Amniotic stem cell (primary cell): ENCODE results near the gene FBXL14.
A peak's percentile ranks its signal among the peaks of the same experiment; 100 is the strongest.

Experiments
- DNase-seq: peaks from one replicate; lab custom pipeline; 2025; lab: John Stamatoyannopoulos, UW

Gene FBXL14

GRCh38 chr12:1533602-1534304 is 60.6 kb downstream of the FBXL14 start:
- no peak for DNase-seq

- DNase-seq: no peak
Observed at GRCh38 chr12:1533205-1533601, 61.2 kb downstream of the FBXL14 start.

- DNase-seq: no peak
Observed at GRCh38 chr12:1532375-1533165, 61.8 kb downstream of the FBXL14 start.

- DNase-seq: no peak
Observed at GRCh38 chr12:1531654-1532374, 62.6 kb downstream of the FBXL14 start.

- DNase-seq: no peak
Observed at GRCh38 chr12:1531153-1531653, 63.2 kb downstream of the FBXL14 start.

GRCh38 chr12:1530592-1531152 is 63.7 kb downstream of the FBXL14 start:
- no peak for DNase-seq

- DNase-seq: no peak
Observed at GRCh38 chr12:1529862-1530591, 64.4 kb downstream of the FBXL14 start.

GRCh38 chr12:1529228-1529861 is 65.0 kb downstream of the FBXL14 start:
- no peak for DNase-seq

- DNase-seq: no peak
Observed at GRCh38 chr12:1528791-1529190, 65.6 kb downstream of the FBXL14 start.

GRCh38 chr12:1527789-1528188 is 66.6 kb downstream of the FBXL14 start:
- DNase-seq: peak; percentile 55

GRCh38 chr12:1525858-1526257 is 68.5 kb downstream of the FBXL14 start:
- no peak for DNase-seq

GRCh38 chr12:1523558-1524050 is 70.8 kb downstream of the FBXL14 start:
- DNase-seq: no peak

- no peak for DNase-seq
Observed at GRCh38 chr12:1523046-1523445, 71.3 kb downstream of the FBXL14 start.

- DNase-seq: no peak
Observed at GRCh38 chr12:1519642-1520041, 74.7 kb downstream of the FBXL14 start.

GRCh38 chr12:1518591-1519516 is 75.5 kb downstream of the FBXL14 start:
- peak; percentile 36 for DNase-seq

- no peak for DNase-seq
Observed at GRCh38 chr12:1517734-1518525, 76.5 kb downstream of the FBXL14 start.

- DNase-seq: peak; percentile 53
Observed at GRCh38 chr12:1517007-1517406, 77.4 kb downstream of the FBXL14 start.
